Measurements from ENCODE around the gene ANKS6.

- TF ChIP-seq POLR2A (IDR thresholded peaks at IDR 0.05; ENCODE audit: low read depth, low read length) (no peak), SPI1 (IDR thresholded peaks at IDR 0.05; ENCODE audit: low read depth, low read length) (no peak), TAF1 (IDR thresholded peaks at IDR 0.05; ENCODE audit: low read depth, low read length) (no peak)
Observed at GRCh38 chr9:98700801-98701200, 95.6 kb downstream of the ANKS6 start.
